Measurements from ENCODE around the gene PXN. TPM values are rescaled to one million over a fixed set of nuclear protein-coding genes. Genes with fewer than 3 reads are reported as not detected.

The PXN gene
- total RNA-seq, 1 donor from 2014 or later: 8.2 TPM

DNA sequence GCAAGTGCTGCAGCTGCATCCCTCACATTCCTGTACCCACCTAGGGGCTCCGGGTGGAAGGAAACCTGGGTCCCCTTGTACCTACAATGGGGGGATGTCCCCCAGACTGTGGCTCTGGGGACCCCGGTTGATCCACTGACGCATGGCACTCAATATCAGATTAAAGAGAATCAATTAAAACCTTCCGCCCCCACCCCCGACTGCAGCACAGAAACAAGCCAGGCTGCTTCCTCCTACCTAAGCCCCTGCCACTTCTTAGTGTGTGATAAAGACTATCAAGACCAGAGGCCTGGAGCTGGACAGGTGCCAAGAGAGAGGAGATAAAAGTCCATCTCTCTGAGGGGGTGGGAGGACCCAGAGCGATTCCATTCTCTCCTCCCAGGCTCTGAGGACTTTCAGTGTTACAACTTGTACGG lies 36.5 kb downstream of the PXN start:
- Histone ChIP-seq H3K9ac (no peak overlapping the region), H3K9me3 (ENCODE audit: low read depth) (no peaks in the 10 kb centered on the region), H3K27me3 (no peaks in the 10 kb centered on the region), H3K27ac (peak overlapping the region; percentile 27), H3K36me3 (no peaks in the 10 kb centered on the region), H3K4me2 (peak overlapping the region; percentile 72), H4K20me1 (ENCODE audit: low read depth) (peaks cover 78% of the 10 kb centered on the region), H3K79me2 (ENCODE audit: low read depth) (peaks cover 6% of the 10 kb centered on the region), H3F3A (ENCODE audit: low read depth) (peaks cover 62% of the 10 kb centered on the region), H3K4me1 (peaks cover 65% of the 10 kb centered on the region), H2AFZ (replicated peaks) (no peak overlapping the region), H3K4me3 (peak overlapping the region; percentile 10)
- H3K27me3 Mint-ChIP-seq (ENCODE audit: insufficient read depth, low read depth): peaks cover 6% of the 10 kb centered on the region
- TF ChIP-seq EZH2 (IDR thresholded peaks at IDR 0.05): no peak
- TF ChIP-seq, protein P1, sequence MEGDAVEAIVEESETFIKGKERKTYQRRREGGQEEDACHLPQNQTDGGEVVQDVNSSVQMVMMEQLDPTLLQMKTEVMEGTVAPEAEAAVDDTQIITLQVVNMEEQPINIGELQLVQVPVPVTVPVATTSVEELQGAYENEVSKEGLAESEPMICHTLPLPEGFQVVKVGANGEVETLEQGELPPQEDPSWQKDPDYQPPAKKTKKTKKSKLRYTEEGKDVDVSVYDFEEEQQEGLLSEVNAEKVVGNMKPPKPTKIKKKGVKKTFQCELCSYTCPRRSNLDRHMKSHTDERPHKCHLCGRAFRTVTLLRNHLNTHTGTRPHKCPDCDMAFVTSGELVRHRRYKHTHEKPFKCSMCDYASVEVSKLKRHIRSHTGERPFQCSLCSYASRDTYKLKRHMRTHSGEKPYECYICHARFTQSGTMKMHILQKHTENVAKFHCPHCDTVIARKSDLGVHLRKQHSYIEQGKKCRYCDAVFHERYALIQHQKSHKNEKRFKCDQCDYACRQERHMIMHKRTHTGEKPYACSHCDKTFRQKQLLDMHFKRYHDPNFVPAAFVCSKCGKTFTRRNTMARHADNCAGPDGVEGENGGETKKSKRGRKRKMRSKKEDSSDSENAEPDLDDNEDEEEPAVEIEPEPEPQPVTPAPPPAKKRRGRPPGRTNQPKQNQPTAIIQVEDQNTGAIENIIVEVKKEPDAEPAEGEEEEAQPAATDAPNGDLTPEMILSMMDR (IDR thresholded peaks at IDR 0.05): no peak
- no peak for TF ChIP-seq EZH2phosphoT487 (IDR thresholded peaks at IDR 0.05)
- no peaks in the 10 kb centered on the region for H3K9me3 Mint-ChIP-seq
- DNase-seq (ENCODE audit: low spot score): no peak
- H3K4me1 Mint-ChIP-seq: peaks cover 79% of the 10 kb centered on the region
- H3K36me3 Mint-ChIP-seq: no peaks in the 10 kb centered on the region
- no peak overlapping the region for H3K4me3 Mint-ChIP-seq
- peak overlapping the region; percentile 46 for H3K27ac Mint-ChIP-seq

DNA sequence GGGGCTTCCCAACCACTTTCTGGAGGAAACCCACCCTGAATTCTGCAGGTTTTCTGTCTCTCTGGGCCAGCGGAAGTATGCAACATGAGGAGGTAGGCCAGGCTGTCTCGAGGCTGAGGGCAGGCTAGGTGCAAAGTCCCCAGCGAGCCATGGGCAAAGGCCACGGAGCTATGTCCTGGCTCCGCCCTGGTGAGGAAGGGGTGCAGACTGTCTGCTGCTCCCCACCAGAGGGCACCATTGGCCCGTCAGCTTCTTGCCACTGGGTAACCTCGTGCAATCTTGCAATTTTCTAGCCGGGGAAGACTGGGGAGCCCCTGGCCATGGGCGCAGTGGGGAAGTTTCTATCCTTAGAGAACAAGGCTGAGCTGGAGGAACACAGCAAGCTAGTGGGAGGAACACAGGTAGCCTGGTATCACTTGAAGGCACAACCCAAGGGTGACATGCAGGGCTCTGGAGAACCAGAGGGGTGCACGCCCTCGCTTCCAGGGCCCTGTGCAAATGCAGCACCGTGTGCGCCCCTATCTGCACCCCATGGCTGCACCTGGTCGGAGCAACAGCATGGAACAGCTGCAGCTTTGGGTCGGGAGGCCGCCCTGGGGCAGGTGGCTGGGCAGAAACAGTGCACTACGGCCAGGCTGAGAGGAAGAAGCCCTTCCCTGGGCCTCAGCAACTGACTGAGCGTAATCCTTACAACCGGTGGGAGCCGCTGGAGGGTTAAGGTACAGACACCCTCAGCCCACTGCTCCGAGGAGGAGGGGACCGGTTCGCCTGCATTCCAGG lies 37.0 kb downstream of the PXN start:
- Mint-ChIP-seq H3K27me3 (ENCODE audit: insufficient read depth, low read depth) (peaks cover 6% of the 10 kb centered on the region), H3K27ac (no peak overlapping the region), H3K9me3 (no peaks in the 10 kb centered on the region), H3K36me3 (no peaks in the 10 kb centered on the region), H3K4me3 (peak overlapping the region; percentile 70), H3K4me1 (peaks cover 73% of the 10 kb centered on the region)
- Histone ChIP-seq H3K4me3 (peak overlapping the region; percentile 10), H3K27ac (peak overlapping the region; percentile 26), H3K9ac (no peak overlapping the region), H3K79me2 (ENCODE audit: low read depth) (peaks cover 3% of the 10 kb centered on the region), H3K4me2 (peak overlapping the region; percentile 72), H3F3A (ENCODE audit: low read depth) (peaks cover 62% of the 10 kb centered on the region), H4K20me1 (ENCODE audit: low read depth) (peaks cover 80% of the 10 kb centered on the region), H3K36me3 (no peaks in the 10 kb centered on the region), H3K4me1 (peaks cover 65% of the 10 kb centered on the region), H3K9me3 (ENCODE audit: low read depth) (no peaks in the 10 kb centered on the region), H2AFZ (replicated peaks) (no peak overlapping the region), H3K27me3 (no peaks in the 10 kb centered on the region)
- peak; percentile 91 for DNase-seq (ENCODE audit: low spot score)
- TF ChIP-seq, protein P1 (IDR thresholded peaks at IDR 0.05): peak; percentile 84
- TF ChIP-seq EZH2phosphoT487 (IDR thresholded peaks at IDR 0.05): no peak

DNA sequence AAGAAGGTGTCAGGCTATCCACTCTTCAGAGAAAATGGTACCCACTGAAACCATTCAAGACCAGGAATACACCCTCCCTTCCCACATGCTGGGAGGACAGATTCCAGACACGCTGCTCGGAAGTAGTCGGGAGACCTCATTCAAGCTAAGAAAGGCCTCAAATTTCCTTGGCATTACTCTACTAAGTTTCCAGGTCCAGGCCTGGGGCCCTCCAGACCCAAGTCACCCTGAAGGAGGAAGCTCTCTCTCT lies 37.6 kb downstream of the PXN start:
- no peak for DNase-seq (ENCODE audit: low spot score)
- Mint-ChIP-seq H3K27ac (no peak overlapping the region), H3K27me3 (ENCODE audit: insufficient read depth, low read depth) (peaks cover 8% of the 10 kb centered on the region), H3K4me1 (peaks cover 68% of the 10 kb centered on the region), H3K9me3 (no peaks in the 10 kb centered on the region), H3K4me3 (peak overlapping the region; percentile 70), H3K36me3 (peaks cover 2% of the 10 kb centered on the region)
- H3K9me3 ChIP-seq (ENCODE audit: low read depth): no peaks in the 10 kb centered on the region
- H3K27me3 ChIP-seq: no peaks in the 10 kb centered on the region
- H3K79me2 ChIP-seq (ENCODE audit: low read depth): peaks cover 1% of the 10 kb centered on the region
- TF ChIP-seq EZH2phosphoT487 (IDR thresholded peaks at IDR 0.05) (no peak), EZH2 (IDR thresholded peaks at IDR 0.05) (no peak)
- TF ChIP-seq, protein P1 (IDR thresholded peaks at IDR 0.05): no peak
- no peak overlapping the region for H3K27ac ChIP-seq
- H3K4me2 ChIP-seq: peak overlapping the region; percentile 72
- H4K20me1 ChIP-seq (ENCODE audit: low read depth): peaks cover 74% of the 10 kb centered on the region
- H3K9ac ChIP-seq: no peak overlapping the region
- no peak overlapping the region for H3K4me3 ChIP-seq
- no peak overlapping the region for H2AFZ ChIP-seq (replicated peaks)
- peaks cover 65% of the 10 kb centered on the region for H3K4me1 ChIP-seq
- no peaks in the 10 kb centered on the region for H3K36me3 ChIP-seq
- peaks cover 61% of the 10 kb centered on the region for H3F3A ChIP-seq (ENCODE audit: low read depth)
